GM19043 (cell line): ENCODE measurements around the gene RC3H1.
"Not testable (repeated sequence)": the region's sequence is repeated elsewhere in the genome, so short reads cannot be mapped to it uniquely, and the experiment has no call there.

Experiments used
- ATAC-seq: cut with Tn5 transposase; IDR thresholded peaks from one replicate; pipeline ENCODE4 v1.9.1; 2021; ENCODE audit warnings: low read depth; ENCODE audit not compliant: unreplicated experiment

Gene RC3H1

GRCh38 chr1:173963477-173963876 is 58.7 kb downstream of the RC3H1 start:
- ATAC-seq, result no peak

DNA sequence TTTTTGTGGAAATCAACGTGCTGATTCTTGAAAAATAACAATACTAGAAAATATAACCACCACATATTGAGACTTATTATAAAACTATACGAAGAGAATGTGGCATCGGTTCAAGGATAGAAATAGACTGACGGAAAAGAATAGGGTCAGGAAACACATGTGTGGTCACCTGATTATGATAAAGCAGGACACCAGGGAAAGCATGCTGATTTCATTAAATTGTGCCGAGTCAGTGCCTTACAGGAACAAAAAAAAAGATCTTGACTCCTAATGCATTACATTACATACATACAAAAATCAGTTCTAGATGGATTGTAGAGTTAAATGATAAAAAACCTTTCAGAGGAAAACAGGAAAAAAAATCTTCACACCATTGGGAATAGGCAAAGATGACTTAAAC is 61.5 kb downstream of the RC3H1 start:
- ATAC-seq, result no peak

DNA sequence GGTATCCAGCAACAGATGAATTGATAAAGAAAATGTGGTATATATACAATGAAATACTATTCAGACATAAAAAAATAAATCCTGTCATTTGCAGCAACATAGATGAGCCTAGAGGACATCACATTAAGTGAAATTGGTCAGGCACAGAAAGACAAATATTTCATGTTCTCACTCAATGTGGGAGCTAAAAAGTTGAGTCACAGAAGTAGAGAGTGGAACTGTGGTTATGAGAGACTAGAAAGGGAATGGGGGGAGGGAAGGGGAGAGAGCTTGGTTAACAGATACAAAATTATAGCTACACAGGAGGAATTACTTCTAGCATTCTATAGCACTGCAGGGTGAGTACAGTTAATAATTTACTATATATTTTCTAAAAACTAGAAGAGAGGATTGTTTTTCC is 68.0 kb downstream of the RC3H1 start:
- ATAC-seq, result no peak

- ATAC-seq, result no peak
These were observed 73.6 kb downstream of the RC3H1 start for GRCh38 chr1:173948594-173948993.

DNA sequence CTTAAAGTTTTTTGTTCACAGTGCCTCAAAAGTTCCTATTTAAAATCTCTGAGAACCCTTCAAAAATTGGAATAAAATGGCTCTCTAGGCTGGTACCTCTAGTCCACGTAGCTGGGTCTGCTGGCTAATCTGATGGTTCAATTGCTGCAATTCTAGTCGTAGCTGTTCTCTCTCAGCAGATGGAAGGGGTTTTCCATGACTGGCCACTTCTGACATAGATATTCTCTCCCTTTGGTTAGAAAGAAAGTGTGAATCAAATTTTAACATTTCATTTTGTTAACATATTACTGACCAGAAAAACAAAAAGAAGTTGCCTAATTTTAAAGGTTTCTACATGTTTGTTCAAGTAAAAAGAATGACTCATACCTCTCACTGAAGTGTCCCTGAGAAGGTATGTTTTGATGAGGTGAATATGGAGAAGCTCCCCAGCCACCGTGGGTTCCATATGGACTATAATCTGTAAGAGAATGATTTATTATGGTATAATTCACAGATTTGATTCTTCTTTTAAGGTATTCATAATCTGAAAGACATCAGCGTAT is 75.7 kb downstream of the RC3H1 start:
- no peak for ATAC-seq

GRCh38 chr1:173937062-173937461 is 85.1 kb downstream of the RC3H1 start:
- no peak for ATAC-seq

GRCh38 chr1:173934440-173934839 is 87.7 kb downstream of the RC3H1 start:
- ATAC-seq, result no peak

- ATAC-seq, result not testable (repeated sequence)
These were observed 91.6 kb downstream of the RC3H1 start for GRCh38 chr1:173930541-173930940.

DNA sequence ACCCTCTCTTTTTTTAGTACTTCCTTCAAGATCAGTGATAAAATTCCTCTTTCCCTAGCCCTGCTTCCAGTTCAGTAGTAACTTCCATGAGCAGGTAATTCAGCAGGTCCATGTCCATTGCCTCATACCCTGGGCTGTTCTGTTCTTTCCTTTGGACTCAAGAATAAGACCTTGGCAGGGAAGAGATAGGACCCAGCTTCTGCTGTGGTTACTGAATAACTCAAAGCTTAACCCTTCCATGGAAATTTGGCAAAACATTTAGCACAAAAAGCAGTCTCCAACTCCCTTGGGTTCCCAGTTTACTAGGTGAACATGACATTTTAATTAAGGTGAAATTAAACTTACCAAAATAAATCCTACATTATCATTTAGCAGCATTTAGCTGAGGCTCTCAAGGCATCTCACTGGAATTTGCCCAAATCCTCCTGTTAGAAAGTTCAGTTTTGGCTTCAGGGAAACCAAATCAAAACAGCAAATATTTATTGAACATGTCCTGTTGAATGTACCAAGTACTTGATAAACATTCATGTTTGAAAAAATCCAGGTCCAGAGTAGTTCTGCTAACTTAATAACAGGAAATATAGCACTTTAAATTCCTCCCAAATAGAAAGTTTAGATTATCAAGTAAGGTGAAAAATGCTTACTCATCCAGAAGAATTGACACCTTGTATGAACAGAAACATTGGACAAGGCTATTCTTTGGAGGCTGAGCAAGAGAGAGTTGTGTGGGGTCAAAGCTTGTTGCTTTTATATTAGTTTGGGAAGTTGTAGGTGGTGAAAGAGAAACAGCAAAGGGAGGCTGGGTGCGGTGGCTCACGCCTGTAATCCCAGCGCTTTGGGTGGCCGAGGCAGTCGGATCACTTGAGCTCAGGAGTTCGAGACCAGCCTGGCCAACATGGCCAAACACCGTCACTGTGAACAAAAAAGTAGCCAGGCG is 96.6 kb downstream of the RC3H1 start:
- ATAC-seq, result no peak

GRCh38 chr1:173920861-173921260 is 101.3 kb downstream of the RC3H1 start:
- ATAC-seq, result no peak

GRCh38 chr1:173917635-173918493 is 104.3 kb downstream of the RC3H1 start:
- no peak for ATAC-seq

- ATAC-seq, result no peak
These were observed 105.0 kb downstream of the RC3H1 start, which contains the start of gene SERPINC1 for GRCh38 chr1:173917149-173917548. Gene SERPINC1 (minus strand): TSS chr1:173917327. CDS start chr1:173917259, 68 bp downstream.

DNA sequence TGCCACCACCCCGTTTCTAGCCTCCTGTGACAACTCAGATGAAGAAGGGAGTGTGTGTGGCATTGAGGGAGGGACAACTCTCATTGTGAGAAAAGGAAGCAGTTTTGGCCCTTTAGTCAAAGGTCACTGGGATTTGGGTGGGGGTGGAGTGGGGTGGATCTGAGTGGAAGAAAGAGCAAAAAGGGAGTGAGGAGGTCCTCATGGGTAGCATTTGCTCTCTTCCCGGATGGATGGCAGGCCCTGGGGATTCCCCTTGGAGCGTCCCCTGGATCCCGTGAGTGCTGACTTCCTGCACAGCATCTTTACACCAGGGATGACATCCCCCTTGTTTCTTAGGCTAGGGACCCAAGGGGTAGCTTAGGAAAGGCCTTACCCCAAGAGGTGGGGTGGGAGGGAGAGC is 105.5 kb downstream of the RC3H1 start:
- no peak for ATAC-seq

DNA sequence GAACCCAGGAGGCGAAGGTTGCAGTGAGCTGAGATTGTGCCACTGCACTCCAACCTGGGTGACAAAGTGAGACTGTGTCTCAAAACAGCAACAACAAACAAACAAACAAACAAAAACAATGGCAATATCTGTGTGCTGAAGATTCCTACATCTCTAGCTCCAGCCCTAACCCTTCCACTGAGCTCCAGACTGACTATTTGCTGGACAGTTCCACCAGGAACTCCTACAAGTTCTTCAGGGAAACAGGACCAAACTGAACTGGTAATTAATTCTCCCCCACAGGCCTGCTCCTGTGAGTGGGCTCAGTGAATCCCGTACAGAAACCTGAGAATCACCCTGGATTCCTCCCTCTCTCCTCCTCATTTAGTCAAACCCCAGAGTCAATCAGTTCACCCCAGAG is 106.6 kb downstream of the RC3H1 start:
- ATAC-seq, result no peak

DNA sequence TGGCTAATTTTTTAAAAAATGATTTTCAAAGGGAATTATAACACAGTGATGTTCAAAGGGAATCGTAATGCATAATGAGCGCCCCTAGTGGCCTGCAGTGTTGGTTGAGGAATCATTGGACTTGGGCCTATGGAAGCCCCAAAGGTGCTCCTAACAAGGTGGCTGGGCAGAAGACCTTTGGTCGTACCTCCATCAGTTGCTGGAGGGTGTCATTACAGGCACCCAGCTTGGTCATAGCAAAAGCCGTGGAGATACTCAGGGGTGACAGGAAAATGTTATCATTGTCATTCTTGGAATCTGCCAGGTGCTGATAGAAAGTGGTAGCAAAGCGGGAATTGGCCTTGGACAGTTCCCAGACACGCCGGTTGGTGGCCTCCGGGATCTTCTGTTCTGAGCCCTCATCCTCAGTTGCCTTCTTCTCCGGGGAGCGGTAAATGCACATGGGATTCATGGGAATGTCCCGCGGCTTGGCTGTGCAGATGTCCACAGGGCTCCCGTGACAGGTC is 107.7 kb downstream of the RC3H1 start:
- ATAC-seq, result no peak

DNA sequence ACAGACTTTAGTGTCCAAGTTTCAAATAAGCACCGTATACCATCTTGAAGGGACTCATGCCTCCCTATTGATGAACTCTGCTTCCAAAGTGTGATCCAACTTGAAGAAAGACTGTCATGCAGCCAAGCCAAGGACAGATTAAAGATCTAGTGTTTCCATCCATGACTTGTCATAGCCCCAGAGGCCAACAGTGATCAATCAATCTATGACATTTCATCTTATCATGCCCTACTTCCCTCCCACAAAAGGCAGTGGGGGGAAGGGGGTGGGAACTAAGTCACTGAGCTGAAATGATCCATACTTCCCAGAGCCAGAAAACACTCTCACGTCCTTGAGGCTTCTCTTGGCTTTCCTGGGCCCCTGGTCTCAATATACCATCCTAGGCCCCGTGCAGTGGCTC is 109.0 kb downstream of the RC3H1 start:
- ATAC-seq, result no peak

- ATAC-seq, result no peak
These were observed 118.2 kb downstream of the RC3H1 start for GRCh38 chr1:173903827-173904531.

- no peak for ATAC-seq
These were observed 121.2 kb downstream of the RC3H1 start for GRCh38 chr1:173900992-173901391.

DNA sequence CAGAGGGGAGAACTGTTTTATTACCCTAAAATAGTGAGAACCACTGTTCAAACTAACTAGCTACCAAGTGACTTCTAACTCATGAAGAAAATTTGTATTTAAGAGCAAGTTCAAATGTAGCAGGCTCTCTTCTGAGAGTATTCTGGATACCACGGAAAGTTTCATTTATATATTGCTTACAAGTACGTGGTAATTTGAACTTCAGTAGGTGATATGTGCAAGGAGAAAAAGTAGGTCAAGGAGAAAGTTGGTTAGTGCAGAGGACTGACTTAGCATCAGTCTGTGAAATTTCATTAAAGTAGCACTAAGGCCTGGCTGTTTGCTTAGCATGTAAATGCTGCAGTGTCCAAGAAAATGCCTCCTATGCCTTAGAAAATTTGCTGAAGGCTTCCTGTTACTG is 121.7 kb downstream of the RC3H1 start:
- ATAC-seq, result no peak

GRCh38 chr1:173894189-173894588 is 128.0 kb downstream of the RC3H1 start:
- ATAC-seq, result no peak
